HT-29 (cell line): ENCODE results near the gene TWF2. TPM values are rescaled to one million over a fixed set of nuclear protein-coding genes. Genes with fewer than 3 reads are reported as not detected.

ENCODE experiments used
- DNase-seq: peaks from one replicate; pipeline ENCODE4 v3.0.0-alpha.2; 2015; ENCODE audit warnings: low spot score
- total RNA-seq: library from RNA; depleted of rRNA; stranded (reverse); fragments of >200 nt; shearing (Covaris generic); gene quantifications from 2 replicates; pipeline ENCODE4 v1.2.3, GENCODE V29; 2014

The TWF2 gene
- total RNA-seq, 1 experiment from 2014 or later = 80.5 TPM

- no peak for DNase-seq
Observed at GRCh38 chr3:52259035-52259434, 20.1 kb upstream of the TWF2 start.

- DNase-seq = no peak
Observed at GRCh38 chr3:52257911-52258310, 19.0 kb upstream of the TWF2 start.

- DNase-seq = no peak
Observed at GRCh38 chr3:52256622-52257021, 17.7 kb upstream of the TWF2 start.

GRCh38 chr3:52256159-52256558, 17.2 kb upstream of the TWF2 start:
- no peak for DNase-seq

GRCh38 chr3:52254608-52255007, 15.7 kb upstream of the TWF2 start:
- no peak for DNase-seq

GRCh38 chr3:52253314-52254304, 14.7 kb upstream of the TWF2 start:
- DNase-seq = no peak

- no peak for DNase-seq
Observed at GRCh38 chr3:52250122-52250521, 11.2 kb upstream of the TWF2 start.

GRCh38 chr3:52249683-52250082, 10.7 kb upstream of the TWF2 start:
- DNase-seq = no peak

GRCh38 chr3:52248816-52249547, 10.0 kb upstream of the TWF2 start:
- no peak for DNase-seq

- DNase-seq = no peak
Observed at GRCh38 chr3:52248165-52248541, 9.2 kb upstream of the TWF2 start.

- DNase-seq = no peak
Observed at GRCh38 chr3:52247409-52248164, 8.6 kb upstream of the TWF2 start.

- no peak for DNase-seq
Observed at GRCh38 chr3:52246728-52247408, 7.9 kb upstream of the TWF2 start.

GRCh38 chr3:52246264-52246620, 7.3 kb upstream of the TWF2 start:
- DNase-seq = no peak

- peak; percentile 12 for DNase-seq
Observed at GRCh38 chr3:52245322-52246263, 6.6 kb upstream of the TWF2 start, which contains the start of gene PPM1M. Gene PPM1M, plus strand, starts transcription at chr3:52245759. Its CDS starts 66 bp downstream, at chr3:52245825.

- DNase-seq = no peak
Observed at GRCh38 chr3:52243791-52244628, 5.1 kb upstream of the TWF2 start.

GRCh38 chr3:52242039-52242438, 3.1 kb upstream of the TWF2 start:
- no peak for DNase-seq

GRCh38 chr3:52240886-52241370, 2.0 kb upstream of the TWF2 start:
- DNase-seq = no peak

GRCh38 chr3:52240059-52240885, 1.3 kb upstream of the TWF2 start:
- no peak for DNase-seq
